HCT116 (cell line): ENCODE measurements around the gene SEBOX. TPM values are rescaled to one million over a fixed set of nuclear protein-coding genes. Genes with fewer than 3 reads are reported as not detected.

Experiments
- ATAC-seq: fragments of 200-7000 bp; cut with Tn5 transposase; 2 replicates; pipeline ENCODE4 v1.9.1; 2020; ENCODE audit warnings: mild to moderate bottlenecking, moderate library complexity
- BruUV-seq: library from RNA; stranded (reverse); fragments of 400-500 nt; replicated peaks from 2 replicates; lab custom pipeline; 2021; lab: Mats Ljungman, UMichigan
- CTCF ChIA-PET: fragments of 300-600 bp; sonication (Branson Sonifier 250); formaldehyde crosslinking; loops from one replicate; lab custom pipeline; 2021; ENCODE audit warnings: antibody characterized with exemption; lab: Charles Lee
- POLR2A ChIA-PET: fragments of 300-600, 350-600 bp; sonication (Branson Sonifier 250); formaldehyde crosslinking; loops from one replicate; lab custom pipeline; 2021; ENCODE audit warnings: antibody characterized with exemption; lab: Charles Lee
- RAD21 ChIA-PET, 2 experiments: fragments of 300-600 bp; sonication (Branson Sonifier 250); formaldehyde crosslinking; loops; one replicate each; lab custom pipeline; 2023; ENCODE audit warnings: low total read pairs in 2 of 2; ENCODE audit not compliant: uncharacterized antibody in 2 of 2, unreplicated experiment in 2 of 2, low non-redundant PET in 1 of 2; lab: Charles Lee
- DNase-seq: peaks from one replicate; pipeline ENCODE4 v3.0.0-alpha.2; 2010; ENCODE audit warnings: low read depth, low spot score
- H2AFZ ChIP-seq: fragments of 200-600 bp; shearing (Covaris generic), sonication (generic); 2 replicates; pipeline ENCODE4 v1.6.1; 2017; ENCODE audit warnings: low read depth, mixed run types, mixed read lengths, antibody characterized with exemption, low read length; ENCODE audit not compliant: poor library complexity, severe bottlenecking
- H3K27ac ChIP-seq: 2 replicates; pipeline ENCODE4 v1.5.1; 2012; ENCODE audit warnings: low read depth, low read length
- H3K27me3 ChIP-seq: fragments of 200-600 bp; sonication (generic); 2 replicates; pipeline ENCODE4 v1.6.1; 2016; ENCODE audit warnings: mixed run types, low read length, mixed read lengths; ENCODE audit not compliant: insufficient read depth
- H3K36me3 ChIP-seq, 2 experiments: fragments of 200-500 bp in 1 of 2; fragments of 200-600 bp in 1 of 2; sonication (Bioruptor generic) in 1 of 2; sonication (generic) in 1 of 2; 2 replicates each; pipeline versions ENCODE4 v1.5.1 to v1.6.1; 2014 to 2016; ENCODE audit warnings: low read length in 2 of 2, inconsistent platforms in 1 of 2, mixed read lengths in 1 of 2, mixed run types in 1 of 2; ENCODE audit not compliant: insufficient read depth in 2 of 2, control insufficient read depth in 1 of 2
- H3K4me1 ChIP-seq, 2 experiments: fragments of 200-600 bp in 1 of 2; sonication (generic) in 1 of 2; 2 replicates each; pipeline versions ENCODE4 v1.5.1 to v1.6.1; 2012 to 2017; ENCODE audit warnings: low read length in 2 of 2, inconsistent platforms in 1 of 2, mild to moderate bottlenecking in 1 of 2, mixed read lengths in 1 of 2, mixed run types in 1 of 2, moderate library complexity in 1 of 2; ENCODE audit not compliant: insufficient read depth in 2 of 2, control insufficient read depth in 1 of 2
- H3K4me2 ChIP-seq: fragments of 200-600 bp; sonication (generic); 2 replicates; pipeline ENCODE4 v1.6.1; 2017; ENCODE audit warnings: mixed run types, low read length, mixed read lengths
- H3K4me3 ChIP-seq, 2 experiments: fragments of 200-600 bp in 1 of 2; sonication (generic) in 1 of 2; replicated peaks in 1 of 2; 2 replicates each; pipeline ENCODE4 v1.5.1; 2011 to 2016; ENCODE audit warnings: low read length in 2 of 2, control low read depth in 1 of 2, low read depth in 1 of 2, mild to moderate bottlenecking in 1 of 2, mixed read lengths in 1 of 2, mixed run types in 1 of 2
- H3K79me2 ChIP-seq: fragments of 200-600 bp; sonication (generic); 2 replicates; pipeline ENCODE4 v1.6.1; 2017; ENCODE audit warnings: mild to moderate bottlenecking, mixed run types, low read length, moderate library complexity, mixed read lengths; ENCODE audit not compliant: insufficient read depth
- H3K9ac ChIP-seq: fragments of 200-600 bp; sonication (generic); 2 replicates; pipeline ENCODE4 v1.6.1; 2016; ENCODE audit warnings: low read length, mixed read lengths
- H3K9me2 ChIP-seq: fragments of 200-600 bp; sonication (generic), shearing (Covaris generic); 2 replicates; pipeline ENCODE4 v1.6.1; 2017; ENCODE audit warnings: mixed run types, mild to moderate bottlenecking, moderate library complexity; ENCODE audit not compliant: insufficient read depth
- H3K9me3 ChIP-seq, 2 experiments: fragments of 200-500 bp in 1 of 2; fragments of 200-600 bp in 1 of 2; sonication (Bioruptor generic) in 1 of 2; sonication (generic) in 1 of 2; 2 replicates each; pipeline ENCODE4 v1.6.1; 2014 to 2017; ENCODE audit warnings: low read length in 2 of 2, mixed read lengths in 2 of 2, inconsistent platforms in 1 of 2, low read depth in 1 of 2, mild to moderate bottlenecking in 1 of 2, mixed run types in 1 of 2, moderate library complexity in 1 of 2; ENCODE audit not compliant: control insufficient read depth in 1 of 2, insufficient read depth in 1 of 2
- H4K20me1 ChIP-seq: fragments of 200-600 bp; sonication (generic), shearing (Covaris generic); 2 replicates; pipeline ENCODE4 v1.6.1; 2017; ENCODE audit warnings: mixed run types, mild to moderate bottlenecking, moderate library complexity; ENCODE audit not compliant: insufficient read depth
- CBX3 ChIP-seq: IDR thresholded peaks from 2 replicates; pipeline ENCODE4 v1.6.1; 2012; ENCODE audit warnings: low read depth
- EGR1 ChIP-seq: IDR thresholded peaks from 2 replicates; pipeline ENCODE4 v1.6.1; 2012; ENCODE audit warnings: low read depth
- ELF1 ChIP-seq: IDR thresholded peaks from 2 replicates; pipeline ENCODE4 v1.6.1; 2012; ENCODE audit warnings: low read depth, borderline replicate concordance
- EZH2 ChIP-seq: fragments of 200-600 bp; sonication (generic); IDR thresholded peaks from 2 replicates; pipeline ENCODE4 v1.6.1; 2017; ENCODE audit warnings: antibody characterized with exemption, mixed run types
- EZH2phosphoT487 ChIP-seq: fragments of 200-600 bp; IDR thresholded peaks from 2 replicates; pipeline ENCODE4 v1.6.1; 2018; ENCODE audit warnings: antibody characterized with exemption, borderline replicate concordance
- POLR2A ChIP-seq: IDR thresholded peaks from 2 replicates; pipeline ENCODE4 v1.7.0; 2011; ENCODE audit warnings: borderline replicate concordance; ENCODE audit not compliant: insufficient read depth, insufficient read length; ENCODE audit errors: extremely low read depth
- POLR2AphosphoS5 ChIP-seq: IDR thresholded peaks from 2 replicates; pipeline ENCODE4 v1.6.1; 2011; ENCODE audit warnings: mild to moderate bottlenecking, low read depth, low read length, moderate library complexity
- RAD21 ChIP-seq: IDR thresholded peaks from 2 replicates; pipeline ENCODE4 v1.6.1; 2012; ENCODE audit warnings: low read depth, mild to moderate bottlenecking
- SIN3A ChIP-seq: IDR thresholded peaks from 2 replicates; pipeline ENCODE4 v1.6.1; 2012; ENCODE audit warnings: low read depth
- SP1 ChIP-seq: IDR thresholded peaks from 2 replicates; pipeline ENCODE4 v1.6.1; 2012; ENCODE audit warnings: low read depth
- YY1 ChIP-seq: IDR thresholded peaks from 2 replicates; pipeline ENCODE4 v1.6.1; 2011; ENCODE audit warnings: low read length, low read depth, moderate library complexity, mild to moderate bottlenecking; ENCODE audit not compliant: insufficient replicate concordance; ENCODE audit errors: extremely low read depth
- ZFX ChIP-seq: fragments of 450-650 bp; IDR thresholded peaks from 2 replicates; pipeline ENCODE4 v1.6.1; 2017
- ZNF274 ChIP-seq: fragments of 200-500 bp; sonication (Bioruptor generic); IDR thresholded peaks from 2 replicates; pipeline ENCODE4 v1.6.1; 2014; ENCODE audit warnings: mild to moderate bottlenecking, low read depth, low read length, inconsistent platforms
- intact Hi-C: fragments of 100-400 bp; cut with micrococcal nuclease; formaldehyde crosslinking; loops from 2 replicates; pipeline ENCODE4 v1.10.0; 2022
- total RNA-seq: library from RNA; stranded (reverse); gene quantifications from one replicate; pipeline ENCODE4 v1.2.1, GENCODE V29; 2021; ENCODE audit not compliant: unreplicated experiment
- TF ChIP-seq, protein P1 (sequence below): IDR thresholded peaks from 2 replicates; pipeline ENCODE4 v1.6.1; 2012
- TF ChIP-seq, protein P2 (sequence below): IDR thresholded peaks from 2 replicates; pipeline ENCODE4 v1.6.1; 2012; ENCODE audit warnings: low read depth
- TF ChIP-seq, protein P3 (sequence below), 3 experiments: fragments of 200-600 bp in 1 of 3; sonication (generic) in 1 of 3; IDR thresholded peaks in 2 of 3; conservative IDR thresholded peaks in 1 of 3; 2 replicates each; pipeline ENCODE4 v1.5.1; 2012 to 2017; ENCODE audit warnings: low read depth in 2 of 3, low read length in 2 of 3, antibody characterized with exemption in 1 of 3, borderline replicate concordance in 1 of 3, control low read depth in 1 of 3, mild to moderate bottlenecking in 1 of 3, mixed read lengths in 1 of 3, mixed run types in 1 of 3, moderate library complexity in 1 of 3; ENCODE audit not compliant: insufficient read depth in 1 of 3
- TF ChIP-seq, protein P4 (sequence below): IDR thresholded peaks from 2 replicates; pipeline ENCODE4 v1.6.1; 2011; ENCODE audit warnings: mild to moderate bottlenecking, low read length, moderate library complexity; ENCODE audit not compliant: insufficient replicate concordance; ENCODE audit errors: extremely low read depth

The SEBOX gene
- total RNA-seq, 1 experiment from 2014 or later: not detected

DNA sequence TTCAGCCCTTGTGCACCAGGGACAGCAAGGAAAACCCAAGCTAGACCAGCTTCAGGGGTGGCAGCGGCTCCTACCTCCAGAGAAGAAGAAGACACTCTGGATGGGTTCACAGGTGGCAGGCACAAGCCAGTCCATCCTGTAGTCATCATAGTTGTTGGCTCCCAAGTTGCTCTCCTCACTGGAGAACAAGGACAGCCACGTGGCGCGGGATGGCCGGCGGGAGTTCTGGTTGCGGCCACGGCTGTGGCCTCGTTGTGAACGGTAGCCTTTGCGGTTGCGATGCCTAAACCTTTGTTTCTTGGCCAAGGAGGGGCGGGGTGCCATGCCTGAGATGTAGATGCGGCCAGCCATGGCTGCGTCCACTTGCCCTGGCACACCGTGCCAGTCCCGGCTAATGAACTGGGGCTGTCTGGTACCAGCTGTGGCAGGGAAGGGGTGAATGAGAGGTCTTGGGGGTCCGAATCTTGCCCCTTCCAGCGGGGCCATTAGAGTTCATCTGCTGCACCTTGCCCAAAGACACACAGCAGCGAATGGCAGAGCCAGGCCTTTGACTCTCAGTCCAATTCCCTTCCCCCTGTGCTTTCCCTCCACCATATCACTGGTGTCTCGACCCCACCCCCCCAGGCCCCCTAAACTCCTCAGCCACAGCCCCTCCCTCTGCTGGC lies 2.8 kb upstream of the SEBOX start:
- H3K36me3 ChIP-seq: no peaks in the 10 kb centered on the region
- ChIA-PET CTCF (interaction anchor here (1.7 kb wide), 1 partner anchor 49 kb away, joined by 4 read pairs; no protein-coding TSS in a partner anchor), RAD21 (no interaction called here), POLR2A (interaction anchor here (1.0 to 1.3 kb wide), 2 partner anchors 10 kb away, joined by 3 read pairs; partner anchors contain the start of gene POLDIP2)
- no peak overlapping the region for H3K27ac ChIP-seq
- H3K4me3 ChIP-seq: no peak overlapping the region
- no peaks in the 10 kb centered on the region for H3K27me3 ChIP-seq
- no peak overlapping the region for H3K4me2 ChIP-seq
- H3K9me2 ChIP-seq: no peaks in the 10 kb centered on the region
- BruUV-seq: no TSS peak
- no peak overlapping the region for H3K9ac ChIP-seq
- H4K20me1 ChIP-seq: no peaks in the 10 kb centered on the region
- no peaks in the 10 kb centered on the region for H3K79me2 ChIP-seq
- intact Hi-C loops: no loop called here
- peaks cover 11 to 20% of the 10 kb centered on the region in 2 experiments; a peak in 3 of 4 replicates for H3K4me1 ChIP-seq
- TF ChIP-seq EGR1 (no peak), ZFX (no peak), ZNF274 (no peak), EZH2 (no peak), YY1 (no peak), CBX3 (no peak), POLR2A (no peak), EZH2phosphoT487 (no peak), RAD21 (no peak), SP1 (no peak), SIN3A (no peak), ELF1 (no peak), POLR2AphosphoS5 (no peak)
- TF ChIP-seq, protein P1, sequence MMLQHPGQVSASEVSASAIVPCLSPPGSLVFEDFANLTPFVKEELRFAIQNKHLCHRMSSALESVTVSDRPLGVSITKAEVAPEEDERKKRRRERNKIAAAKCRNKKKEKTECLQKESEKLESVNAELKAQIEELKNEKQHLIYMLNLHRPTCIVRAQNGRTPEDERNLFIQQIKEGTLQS: no peak
- TF ChIP-seq, protein P2, sequence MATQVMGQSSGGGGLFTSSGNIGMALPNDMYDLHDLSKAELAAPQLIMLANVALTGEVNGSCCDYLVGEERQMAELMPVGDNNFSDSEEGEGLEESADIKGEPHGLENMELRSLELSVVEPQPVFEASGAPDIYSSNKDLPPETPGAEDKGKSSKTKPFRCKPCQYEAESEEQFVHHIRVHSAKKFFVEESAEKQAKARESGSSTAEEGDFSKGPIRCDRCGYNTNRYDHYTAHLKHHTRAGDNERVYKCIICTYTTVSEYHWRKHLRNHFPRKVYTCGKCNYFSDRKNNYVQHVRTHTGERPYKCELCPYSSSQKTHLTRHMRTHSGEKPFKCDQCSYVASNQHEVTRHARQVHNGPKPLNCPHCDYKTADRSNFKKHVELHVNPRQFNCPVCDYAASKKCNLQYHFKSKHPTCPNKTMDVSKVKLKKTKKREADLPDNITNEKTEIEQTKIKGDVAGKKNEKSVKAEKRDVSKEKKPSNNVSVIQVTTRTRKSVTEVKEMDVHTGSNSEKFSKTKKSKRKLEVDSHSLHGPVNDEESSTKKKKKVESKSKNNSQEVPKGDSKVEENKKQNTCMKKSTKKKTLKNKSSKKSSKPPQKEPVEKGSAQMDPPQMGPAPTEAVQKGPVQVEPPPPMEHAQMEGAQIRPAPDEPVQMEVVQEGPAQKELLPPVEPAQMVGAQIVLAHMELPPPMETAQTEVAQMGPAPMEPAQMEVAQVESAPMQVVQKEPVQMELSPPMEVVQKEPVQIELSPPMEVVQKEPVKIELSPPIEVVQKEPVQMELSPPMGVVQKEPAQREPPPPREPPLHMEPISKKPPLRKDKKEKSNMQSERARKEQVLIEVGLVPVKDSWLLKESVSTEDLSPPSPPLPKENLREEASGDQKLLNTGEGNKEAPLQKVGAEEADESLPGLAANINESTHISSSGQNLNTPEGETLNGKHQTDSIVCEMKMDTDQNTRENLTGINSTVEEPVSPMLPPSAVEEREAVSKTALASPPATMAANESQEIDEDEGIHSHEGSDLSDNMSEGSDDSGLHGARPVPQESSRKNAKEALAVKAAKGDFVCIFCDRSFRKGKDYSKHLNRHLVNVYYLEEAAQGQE: no peak
- TF ChIP-seq, protein P3, sequence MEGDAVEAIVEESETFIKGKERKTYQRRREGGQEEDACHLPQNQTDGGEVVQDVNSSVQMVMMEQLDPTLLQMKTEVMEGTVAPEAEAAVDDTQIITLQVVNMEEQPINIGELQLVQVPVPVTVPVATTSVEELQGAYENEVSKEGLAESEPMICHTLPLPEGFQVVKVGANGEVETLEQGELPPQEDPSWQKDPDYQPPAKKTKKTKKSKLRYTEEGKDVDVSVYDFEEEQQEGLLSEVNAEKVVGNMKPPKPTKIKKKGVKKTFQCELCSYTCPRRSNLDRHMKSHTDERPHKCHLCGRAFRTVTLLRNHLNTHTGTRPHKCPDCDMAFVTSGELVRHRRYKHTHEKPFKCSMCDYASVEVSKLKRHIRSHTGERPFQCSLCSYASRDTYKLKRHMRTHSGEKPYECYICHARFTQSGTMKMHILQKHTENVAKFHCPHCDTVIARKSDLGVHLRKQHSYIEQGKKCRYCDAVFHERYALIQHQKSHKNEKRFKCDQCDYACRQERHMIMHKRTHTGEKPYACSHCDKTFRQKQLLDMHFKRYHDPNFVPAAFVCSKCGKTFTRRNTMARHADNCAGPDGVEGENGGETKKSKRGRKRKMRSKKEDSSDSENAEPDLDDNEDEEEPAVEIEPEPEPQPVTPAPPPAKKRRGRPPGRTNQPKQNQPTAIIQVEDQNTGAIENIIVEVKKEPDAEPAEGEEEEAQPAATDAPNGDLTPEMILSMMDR (IDR thresholded peaks at IDR 0.05 in 2 of 3, conservative IDR thresholded peaks at IDR 0.05 in 1 of 3; ENCODE audit: borderline replicate concordance in 1 of 3, insufficient read depth in 1 of 3, low read depth in 2 of 3, low read length in 2 of 3): no peak
- TF ChIP-seq, protein P4, sequence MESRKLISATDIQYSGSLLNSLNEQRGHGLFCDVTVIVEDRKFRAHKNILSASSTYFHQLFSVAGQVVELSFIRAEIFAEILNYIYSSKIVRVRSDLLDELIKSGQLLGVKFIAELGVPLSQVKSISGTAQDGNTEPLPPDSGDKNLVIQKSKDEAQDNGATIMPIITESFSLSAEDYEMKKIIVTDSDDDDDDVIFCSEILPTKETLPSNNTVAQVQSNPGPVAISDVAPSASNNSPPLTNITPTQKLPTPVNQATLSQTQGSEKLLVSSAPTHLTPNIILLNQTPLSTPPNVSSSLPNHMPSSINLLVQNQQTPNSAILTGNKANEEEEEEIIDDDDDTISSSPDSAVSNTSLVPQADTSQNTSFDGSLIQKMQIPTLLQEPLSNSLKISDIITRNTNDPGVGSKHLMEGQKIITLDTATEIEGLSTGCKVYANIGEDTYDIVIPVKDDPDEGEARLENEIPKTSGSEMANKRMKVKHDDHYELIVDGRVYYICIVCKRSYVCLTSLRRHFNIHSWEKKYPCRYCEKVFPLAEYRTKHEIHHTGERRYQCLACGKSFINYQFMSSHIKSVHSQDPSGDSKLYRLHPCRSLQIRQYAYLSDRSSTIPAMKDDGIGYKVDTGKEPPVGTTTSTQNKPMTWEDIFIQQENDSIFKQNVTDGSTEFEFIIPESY: no peak
- no peak overlapping the region for H2AFZ ChIP-seq
- H3K9me3 ChIP-seq: no peaks in the 10 kb centered on the region
- DNase-seq: no peak
- ATAC-seq: no peak
